NCI-H69 (cell line): Measurements from ENCODE around the gene KPTN.
A peak's percentile ranks its signal among the peaks of the same experiment; 100 is the strongest.
"Not testable (repeated sequence)": the region's sequence is repeated elsewhere in the genome, so short reads cannot be mapped to it uniquely, and the experiment has no call there.

Experiments used
- DNase-seq: peaks from one replicate; lab custom pipeline; 2025; lab: John Stamatoyannopoulos, UW

KPTN gene

GRCh38 chr19:47491358-47492136 is 7.5 kb upstream of the KPTN start:
- no peak for DNase-seq

- DNase-seq: no peak
Observed at GRCh38 chr19:47490847-47491246, 6.8 kb upstream of the KPTN start.

- DNase-seq: no peak
Observed at GRCh38 chr19:47490031-47490430, 6.0 kb upstream of the KPTN start.

GRCh38 chr19:47489072-47489914 is 5.3 kb upstream of the KPTN start:
- DNase-seq: no peak

- DNase-seq: no peak
Observed at GRCh38 chr19:47487551-47488515, 3.8 kb upstream of the KPTN start.

- no peak for DNase-seq
Observed at GRCh38 chr19:47486900-47487299, 2.9 kb upstream of the KPTN start.

- not testable (repeated sequence) for DNase-seq
Observed at GRCh38 chr19:47486220-47486619, 2.2 kb upstream of the KPTN start.

- DNase-seq: no peak
Observed at GRCh38 chr19:47485210-47485609, 1.2 kb upstream of the KPTN start.

- DNase-seq: no peak
Observed at GRCh38 chr19:47483200-47483599, 819 bp downstream of the KPTN start.

- no peak for DNase-seq
Observed at GRCh38 chr19:47481460-47482052, 2.5 kb downstream of the KPTN start.

- DNase-seq: no peak
Observed at GRCh38 chr19:47480658-47481057, 3.4 kb downstream of the KPTN start.

- peak; percentile 75 for DNase-seq
Observed at GRCh38 chr19:47479701-47480503, 4.1 kb downstream of the KPTN start.

- no peak for DNase-seq
Observed at GRCh38 chr19:47476438-47476972, 7.5 kb downstream of the KPTN start.

- DNase-seq: no peak
Observed at GRCh38 chr19:47475465-47475864, 8.6 kb downstream of the KPTN start.

- DNase-seq: no peak
Observed at GRCh38 chr19:47473336-47473735, 10.7 kb downstream of the KPTN start.

- peak; percentile 89 for DNase-seq
Observed at GRCh38 chr19:47471733-47472457, 12.1 kb downstream of the KPTN start, which contains the start of gene SLC8A2. SLC8A2 (minus strand) TSS chr19:47471893; CDS start chr19:47466403, 5,490 bp downstream.

GRCh38 chr19:47471381-47471732 is 12.7 kb downstream of the KPTN start:
- no peak for DNase-seq

- peak; percentile 45 for DNase-seq
Observed at GRCh38 chr19:47470447-47471195, 13.4 kb downstream of the KPTN start.

- DNase-seq: peak; percentile 62
Observed at GRCh38 chr19:47469719-47470118, 14.3 kb downstream of the KPTN start.
